OCI-LY7 (cell line): Measurements from ENCODE around the gene UROS. TPM values are rescaled to one million over a fixed set of nuclear protein-coding genes. Genes with fewer than 3 reads are reported as not detected.

Experiments used
- BruUV-seq: library from RNA; stranded (reverse); fragments of 400-500 nt; replicated peaks from 2 replicates; lab custom pipeline; 2021; lab: Mats Ljungman, UMichigan
- CTCF ChIA-PET: fragments of 300-600 bp; sonication (Branson Sonifier 250); formaldehyde crosslinking; loops from one replicate; lab custom pipeline; 2022; ENCODE audit warnings: antibody characterized with exemption; ENCODE audit not compliant: unreplicated experiment; lab: Charles Lee
- POLR2A ChIA-PET: fragments of 300-600 bp; sonication (Branson Sonifier 250); formaldehyde crosslinking; loops from one replicate; lab custom pipeline; 2022; ENCODE audit warnings: antibody characterized with exemption; lab: Charles Lee
- DNase-seq: peaks from one replicate; pipeline ENCODE4 v3.0.0-alpha.2; 2015; ENCODE audit warnings: low spot score
- H2AFZ ChIP-seq: fragments of 200-600 bp; sonication (generic), shearing (Covaris generic); 2 replicates; pipeline ENCODE4 v1.6.1; 2014; ENCODE audit warnings: mild to moderate bottlenecking, antibody characterized with exemption, low read length, moderate library complexity
- H3K27ac ChIP-seq: fragments of 200-600 bp; sonication (generic); 2 replicates; pipeline ENCODE4 v1.5.1; 2014; ENCODE audit warnings: mixed run types, low read depth, mild to moderate bottlenecking, moderate library complexity, low read length, inconsistent platforms; ENCODE audit not compliant: poor library complexity, severe bottlenecking
- H3K36me3 ChIP-seq: fragments of 200-600 bp; sonication (generic); 2 replicates; pipeline ENCODE4 v1.6.1; 2014; ENCODE audit warnings: mild to moderate bottlenecking, antibody characterized with exemption, low read length, moderate library complexity, mixed read lengths; ENCODE audit not compliant: insufficient read depth
- H3K4me1 ChIP-seq: fragments of 200-600 bp; sonication (generic); 2 replicates; pipeline ENCODE4 v1.5.1; 2014; ENCODE audit warnings: mild to moderate bottlenecking, low read length; ENCODE audit not compliant: insufficient read depth, poor library complexity, severe bottlenecking
- H3K4me2 ChIP-seq: fragments of 200-600 bp; sonication (generic); 2 replicates; pipeline ENCODE4 v1.6.1; 2014; ENCODE audit warnings: mild to moderate bottlenecking, low read length
- H3K4me3 ChIP-seq: fragments of 200-600 bp; sonication (generic); 2 replicates; pipeline ENCODE4 v1.5.1; 2014; ENCODE audit warnings: mild to moderate bottlenecking, low read depth, low read length; ENCODE audit not compliant: poor library complexity, severe bottlenecking
- H3K79me2 ChIP-seq: fragments of 200-600 bp; sonication (generic); 2 replicates; pipeline ENCODE4 v1.6.1; 2016; ENCODE audit warnings: low read depth, mild to moderate bottlenecking, low read length, moderate library complexity, mixed read lengths; ENCODE audit not compliant: insufficient read depth
- H3K9me2 ChIP-seq: fragments of 200-600 bp; sonication (generic); 2 replicates; pipeline ENCODE4 v1.6.1; 2016; ENCODE audit warnings: mild to moderate bottlenecking, low read length, mixed read lengths; ENCODE audit not compliant: insufficient read depth
- H3K9me3 ChIP-seq: fragments of 200-600 bp; sonication (generic); 2 replicates; pipeline ENCODE4 v1.6.1; 2014; ENCODE audit warnings: mild to moderate bottlenecking, mixed run types, low read length, mixed read lengths
- H4K20me1 ChIP-seq: fragments of 200-600 bp; sonication (generic); 2 replicates; pipeline ENCODE4 v1.6.1; 2014; ENCODE audit warnings: mild to moderate bottlenecking, antibody characterized with exemption, low read length, moderate library complexity, mixed read lengths; ENCODE audit not compliant: insufficient read depth
- EZH2phosphoT487 ChIP-seq: fragments of 200-600 bp; sonication (generic); IDR thresholded peaks from 2 replicates; pipeline ENCODE4 v1.6.1; 2018; ENCODE audit warnings: low read depth, borderline replicate concordance, mild to moderate bottlenecking, mixed run types, antibody characterized with exemption, low read length, moderate library complexity, mixed read lengths
- intact Hi-C: fragments of 100-400 bp; cut with micrococcal nuclease; formaldehyde crosslinking; loops from one replicate; pipeline ENCODE4 v1.10.0; 2022; ENCODE audit not compliant: unreplicated experiment
- total RNA-seq, 2 experiments: library from RNA; depleted of rRNA in 1 of 2; stranded (reverse); fragments of >200 nt in 1 of 2; shearing (Covaris generic) in 1 of 2; gene quantifications; 2 replicates each; pipeline ENCODE4 v1.2.3, GENCODE V29; 2014 to 2022
- TF ChIP-seq, protein P1 (sequence below): fragments of 200-600 bp; sonication (generic); conservative IDR thresholded peaks from 2 replicates; pipeline ENCODE4 v1.5.1; 2014; ENCODE audit warnings: mild to moderate bottlenecking, antibody characterized with exemption, low read length, moderate library complexity, mixed read lengths

UROS gene
- total RNA-seq, 2 experiments from 2014 or later, result 37.3 to 44.5 TPM

DNA sequence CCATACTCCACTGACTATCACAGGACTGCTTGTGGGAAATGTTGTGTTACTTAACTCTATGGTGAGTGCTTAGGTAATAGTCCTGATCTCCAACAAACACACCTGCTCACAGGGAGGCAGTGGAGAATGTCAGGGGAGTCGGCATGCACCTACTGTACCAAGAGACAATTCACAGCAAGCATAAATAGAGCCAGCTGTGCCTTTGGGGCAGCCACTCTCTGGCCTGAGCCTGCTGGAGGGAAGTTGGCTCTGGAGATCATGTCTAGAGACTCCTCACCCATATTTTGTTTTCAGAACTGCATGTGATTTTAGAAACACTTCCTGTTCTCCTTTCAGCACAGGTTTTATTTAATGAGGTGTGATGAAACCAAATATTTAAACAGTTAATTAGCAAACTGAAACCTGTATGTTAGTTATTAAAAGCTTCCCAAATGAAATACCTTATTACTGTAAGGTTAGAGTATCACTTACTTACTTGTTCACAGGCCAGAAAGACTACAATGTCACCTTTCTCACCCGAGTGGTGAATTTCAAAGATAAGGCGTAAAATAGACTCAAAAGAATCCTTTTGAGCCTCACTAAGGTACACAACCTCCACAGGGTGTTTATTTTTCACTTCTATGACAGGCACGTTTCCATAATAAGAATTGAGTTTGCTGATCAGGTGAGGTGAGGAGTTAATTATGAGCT, 36.2 kb upstream of the UROS start:
- no TSS peak for BruUV-seq
- Histone ChIP-seq H3K9me3 (no peaks in the 10 kb centered on the region), H3K9me2 (no peaks in the 10 kb centered on the region), H3K36me3 (no peaks in the 10 kb centered on the region), H3K4me1 (peaks cover 9% of the 10 kb centered on the region), H3K4me2 (no peak overlapping the region), H2AFZ (peak overlapping the region; percentile 30; the same call in 1 of the 2 replicates), H3K79me2 (no peaks in the 10 kb centered on the region), H4K20me1 (no peaks in the 10 kb centered on the region), H3K4me3 (no peak overlapping the region), H3K27ac (no peak overlapping the region)
- ChIA-PET POLR2A (interaction anchor here (0.7 to 1.3 kb wide), 3 partner anchors 8 to 177 kb away, joined by 3 to 5 read pairs (median 3); no protein-coding TSS in a partner anchor), CTCF (no interaction called here)
- intact Hi-C loops, result no loop called here
- no peak for TF ChIP-seq EZH2phosphoT487
- TF ChIP-seq, protein P1, sequence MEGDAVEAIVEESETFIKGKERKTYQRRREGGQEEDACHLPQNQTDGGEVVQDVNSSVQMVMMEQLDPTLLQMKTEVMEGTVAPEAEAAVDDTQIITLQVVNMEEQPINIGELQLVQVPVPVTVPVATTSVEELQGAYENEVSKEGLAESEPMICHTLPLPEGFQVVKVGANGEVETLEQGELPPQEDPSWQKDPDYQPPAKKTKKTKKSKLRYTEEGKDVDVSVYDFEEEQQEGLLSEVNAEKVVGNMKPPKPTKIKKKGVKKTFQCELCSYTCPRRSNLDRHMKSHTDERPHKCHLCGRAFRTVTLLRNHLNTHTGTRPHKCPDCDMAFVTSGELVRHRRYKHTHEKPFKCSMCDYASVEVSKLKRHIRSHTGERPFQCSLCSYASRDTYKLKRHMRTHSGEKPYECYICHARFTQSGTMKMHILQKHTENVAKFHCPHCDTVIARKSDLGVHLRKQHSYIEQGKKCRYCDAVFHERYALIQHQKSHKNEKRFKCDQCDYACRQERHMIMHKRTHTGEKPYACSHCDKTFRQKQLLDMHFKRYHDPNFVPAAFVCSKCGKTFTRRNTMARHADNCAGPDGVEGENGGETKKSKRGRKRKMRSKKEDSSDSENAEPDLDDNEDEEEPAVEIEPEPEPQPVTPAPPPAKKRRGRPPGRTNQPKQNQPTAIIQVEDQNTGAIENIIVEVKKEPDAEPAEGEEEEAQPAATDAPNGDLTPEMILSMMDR, result no peak
- peak; percentile 19 for DNase-seq

- Histone ChIP-seq H3K36me3 (no peaks in the 10 kb centered on the region), H3K9me2 (no peaks in the 10 kb centered on the region), H3K27ac (no peak overlapping the region), H3K9me3 (no peaks in the 10 kb centered on the region), H3K4me3 (no peak overlapping the region), H3K79me2 (no peaks in the 10 kb centered on the region), H2AFZ (no peak overlapping the region), H3K4me1 (peaks cover 9% of the 10 kb centered on the region), H4K20me1 (no peaks in the 10 kb centered on the region), H3K4me2 (no peak overlapping the region)
- CTCF ChIA-PET, result no interaction called here
- no TSS peak for BruUV-seq
- TF ChIP-seq, protein P1, result no peak
- TF ChIP-seq EZH2phosphoT487, result no peak
- DNase-seq, result no peak
- POLR2A ChIA-PET, result interaction anchor here (0.7 to 1.0 kb wide), 4 partner anchors 8 to 336 kb away, joined by 3 to 5 read pairs (median 4); no protein-coding TSS in a partner anchor
- intact Hi-C loops, result no loop called here
Measured at GRCh38 chr10:125857185-125857760, 34.2 kb upstream of the UROS start.

GRCh38 chr10:125852487-125852886, 29.4 kb upstream of the UROS start:
- Histone ChIP-seq H2AFZ (no peak overlapping the region), H3K9me2 (no peaks in the 10 kb centered on the region), H3K9me3 (no peaks in the 10 kb centered on the region), H3K4me3 (no peak overlapping the region), H3K4me2 (no peak overlapping the region), H4K20me1 (no peaks in the 10 kb centered on the region), H3K36me3 (no peaks in the 10 kb centered on the region), H3K4me1 (no peaks in the 10 kb centered on the region), H3K27ac (no peak overlapping the region), H3K79me2 (no peaks in the 10 kb centered on the region)
- no peak for TF ChIP-seq EZH2phosphoT487
- TF ChIP-seq, protein P1, result no peak
- POLR2A ChIA-PET, result interaction anchor here (0.6 kb wide), 1 partner anchor 11 kb away, joined by 4 read pairs; no protein-coding TSS in a partner anchor
- DNase-seq, result no peak
- BruUV-seq, result no TSS peak
- CTCF ChIA-PET, result no interaction called here
- intact Hi-C loops, result no loop called here
